Activated T-cell treated with anti-CD3 and anti-CD28 coated beads, Interleukin-2, amount 50 U/mL, for 72 hours (primary cell): ENCODE measurements around the gene ADAMTS15. TPM values are rescaled to one million over a fixed set of nuclear protein-coding genes. Genes with fewer than 3 reads are reported as not detected.

Source experiments
- ATAC-seq, 2 donors: fragments of 150-1000 bp; cut with Tn5 transposase; replicated peaks in 1 of 2; 2 replicates each; pipeline ENCODE4 v1.10.0; 2021; ENCODE audit warnings: moderate library complexity in 2 of 2, mild to moderate bottlenecking in 1 of 2
- DNase-seq, 2 donors: peaks; one replicate each; pipeline ENCODE4 v3.0.0; 2021 to 2022; ENCODE audit warnings: mixed read lengths in 1 of 2
- H3K27ac Mint-ChIP-seq: one replicate; pipeline ENCODE4 v1.8.0; 2022; ENCODE audit warnings: mild to moderate bottlenecking, moderate library complexity, mixed read lengths
- H3K27me3 Mint-ChIP-seq: one replicate; pipeline ENCODE4 v1.8.0; 2022; ENCODE audit warnings: low read depth, mixed read lengths
- H3K36me3 Mint-ChIP-seq, 2 donors: one replicate each; pipeline ENCODE4 v1.8.0; 2022; ENCODE audit warnings: mixed read lengths in 2 of 2, mild to moderate bottlenecking in 1 of 2; ENCODE audit not compliant: insufficient read depth in 2 of 2
- H3K4me1 Mint-ChIP-seq: one replicate; pipeline ENCODE4 v1.8.0; 2022; ENCODE audit warnings: low read depth, mixed read lengths
- H3K4me3 Mint-ChIP-seq, 2 donors: one replicate each; pipeline ENCODE4 v1.8.0; 2022; ENCODE audit warnings: mild to moderate bottlenecking in 2 of 2, mixed read lengths in 2 of 2, moderate library complexity in 2 of 2
- H3K9me3 Mint-ChIP-seq, 2 donors: one replicate each; pipeline ENCODE4 v1.8.0; 2022; ENCODE audit warnings: mixed read lengths in 2 of 2
- total RNA-seq, 2 donors: library from RNA; stranded (reverse); gene quantifications; one replicate each; pipeline ENCODE4 v1.2.3, GENCODE V29; 2022

Gene ADAMTS15
- total RNA-seq, 2 donors from 2014 or later = 0.05 to 0.07 TPM

DNA sequence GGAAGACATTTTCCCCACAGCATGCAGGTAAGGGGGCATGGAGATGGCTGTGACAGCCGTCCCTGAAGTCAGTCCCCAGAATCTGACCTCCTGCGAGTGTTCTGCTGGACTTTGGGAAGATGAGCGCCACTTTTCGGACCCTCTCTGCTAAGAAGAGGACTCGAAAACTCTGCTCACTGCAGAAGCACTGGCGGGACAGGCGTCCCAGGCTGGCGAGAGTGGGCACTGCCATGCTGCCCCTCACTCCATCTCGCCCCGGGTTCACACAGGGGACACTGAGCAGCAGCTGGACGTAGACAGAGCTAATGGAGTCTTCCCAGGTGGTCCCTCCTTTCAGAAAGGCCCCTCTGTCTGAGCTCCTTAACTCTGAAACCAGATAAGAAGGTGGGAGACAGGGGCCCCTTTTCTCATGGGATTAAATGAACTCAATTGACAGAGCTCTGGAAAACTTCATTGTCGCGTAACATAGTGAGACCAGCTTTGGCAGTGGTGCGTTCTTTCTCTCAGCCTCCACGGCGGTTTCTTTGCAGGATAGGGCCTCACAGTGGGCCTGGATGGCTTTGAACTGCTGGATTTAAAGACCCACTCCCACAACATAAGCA lies 24.8 kb upstream of the ADAMTS15 start:
- Mint-ChIP-seq H3K9me3 (no peaks in the 10 kb centered on the region), H3K36me3 (no peaks in the 10 kb centered on the region), H3K4me3 (no peak overlapping the region), H3K27me3 (peaks cover 43% of the 10 kb centered on the region), H3K27ac (no peak overlapping the region), H3K4me1 (peaks cover 10% of the 10 kb centered on the region)
- ATAC-seq (no peak), DNase-seq (no peak)

DNA sequence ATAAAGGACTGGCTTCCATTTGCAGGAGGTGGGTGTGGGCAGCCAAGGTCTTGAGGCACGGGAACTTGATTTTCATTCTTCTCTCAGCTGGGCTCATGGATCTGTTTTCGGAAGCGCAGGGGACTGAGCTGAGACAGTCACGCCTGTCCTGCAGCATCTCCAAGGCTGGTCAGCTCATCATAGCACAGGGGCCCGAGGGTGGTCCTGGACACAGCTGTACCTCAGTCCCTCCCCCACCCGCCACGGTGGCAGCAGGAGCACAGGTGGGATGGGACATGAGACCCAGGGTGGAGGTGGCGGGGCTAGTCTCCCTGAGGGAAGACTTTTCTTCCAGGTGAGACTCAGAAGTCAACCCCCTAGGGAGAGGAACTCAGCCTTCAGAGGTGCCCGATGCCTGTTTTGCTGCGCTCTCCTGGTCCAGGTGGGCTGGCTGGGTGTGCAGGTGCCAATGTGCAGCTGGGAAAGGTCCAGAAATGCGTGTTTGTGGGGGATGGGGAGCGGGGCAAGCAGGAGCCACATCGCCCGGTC lies 23.8 kb upstream of the ADAMTS15 start:
- Mint-ChIP-seq H3K4me3 (no peak overlapping the region), H3K9me3 (no peaks in the 10 kb centered on the region), H3K27ac (no peak overlapping the region), H3K4me1 (peaks cover 15% of the 10 kb centered on the region), H3K36me3 (no peaks in the 10 kb centered on the region), H3K27me3 (peaks cover 54% of the 10 kb centered on the region)
- ATAC-seq (no peak), DNase-seq (no peak)

DNA sequence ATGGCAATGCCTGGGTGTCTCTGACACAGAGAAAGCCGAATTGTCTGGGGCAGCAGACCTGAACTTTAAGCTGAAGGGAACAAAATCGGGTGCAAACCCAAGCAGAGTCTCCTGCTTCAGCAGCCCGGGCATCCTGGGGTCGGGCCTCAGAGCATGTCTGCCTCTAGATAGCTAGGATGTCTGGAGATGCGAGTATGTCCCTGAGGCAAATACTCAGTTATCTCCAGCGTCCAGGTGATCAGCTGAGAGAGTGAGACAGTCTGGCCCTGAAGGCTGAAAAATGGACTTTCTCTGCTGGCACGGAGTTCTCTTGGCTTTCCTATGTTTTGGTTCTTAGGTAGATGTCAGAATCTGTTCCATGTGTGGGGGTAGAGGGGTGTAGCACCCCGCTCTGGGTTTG lies 23.3 kb upstream of the ADAMTS15 start:
- Mint-ChIP-seq H3K4me1 (peaks cover 15% of the 10 kb centered on the region), H3K36me3 (no peaks in the 10 kb centered on the region), H3K4me3 (no peak overlapping the region), H3K27me3 (peaks cover 56% of the 10 kb centered on the region), H3K9me3 (no peaks in the 10 kb centered on the region), H3K27ac (no peak overlapping the region)
- ATAC-seq (no peak), DNase-seq (no peak)

DNA sequence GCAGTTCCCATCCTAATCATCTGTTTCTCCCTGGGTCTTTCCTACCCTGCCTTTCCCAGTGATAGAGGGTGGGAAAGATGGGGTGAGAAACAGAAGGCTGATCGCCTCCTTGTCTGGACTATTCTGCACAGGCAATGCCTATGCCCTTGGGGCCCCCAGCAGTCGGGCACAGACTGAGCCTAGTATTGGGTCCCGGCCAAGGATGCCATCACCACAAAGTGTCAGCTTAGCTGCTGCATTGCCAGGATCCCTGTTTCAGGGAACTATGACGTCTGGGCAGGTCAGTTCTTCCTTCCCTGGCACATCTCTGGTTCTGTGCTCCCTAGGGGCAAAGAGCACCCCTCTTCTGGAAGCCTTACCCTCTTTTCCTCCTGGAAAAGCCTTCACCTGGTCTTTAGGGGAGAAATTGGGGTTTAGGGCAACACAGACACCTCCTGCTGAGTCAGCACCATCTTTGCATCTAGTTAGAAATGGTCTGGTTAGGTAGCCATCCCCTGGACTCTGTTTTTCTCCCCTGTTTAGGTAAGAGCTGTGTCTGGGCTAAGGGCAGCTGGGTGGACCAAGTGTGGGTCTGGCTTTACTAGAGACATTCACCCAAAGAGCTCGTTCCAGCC lies 22.1 kb upstream of the ADAMTS15 start:
- H3K4me1 Mint-ChIP-seq = peaks cover 15% of the 10 kb centered on the region
- H3K27me3 Mint-ChIP-seq = peaks cover 60% of the 10 kb centered on the region
- no peak for ATAC-seq
- peak overlapping the region in 1 of 2 donors; percentile 56 for H3K4me3 Mint-ChIP-seq
- H3K36me3 Mint-ChIP-seq = no peaks in the 10 kb centered on the region
- no peak for DNase-seq
- no peaks in the 10 kb centered on the region for H3K9me3 Mint-ChIP-seq
- H3K27ac Mint-ChIP-seq = no peak overlapping the region

DNA sequence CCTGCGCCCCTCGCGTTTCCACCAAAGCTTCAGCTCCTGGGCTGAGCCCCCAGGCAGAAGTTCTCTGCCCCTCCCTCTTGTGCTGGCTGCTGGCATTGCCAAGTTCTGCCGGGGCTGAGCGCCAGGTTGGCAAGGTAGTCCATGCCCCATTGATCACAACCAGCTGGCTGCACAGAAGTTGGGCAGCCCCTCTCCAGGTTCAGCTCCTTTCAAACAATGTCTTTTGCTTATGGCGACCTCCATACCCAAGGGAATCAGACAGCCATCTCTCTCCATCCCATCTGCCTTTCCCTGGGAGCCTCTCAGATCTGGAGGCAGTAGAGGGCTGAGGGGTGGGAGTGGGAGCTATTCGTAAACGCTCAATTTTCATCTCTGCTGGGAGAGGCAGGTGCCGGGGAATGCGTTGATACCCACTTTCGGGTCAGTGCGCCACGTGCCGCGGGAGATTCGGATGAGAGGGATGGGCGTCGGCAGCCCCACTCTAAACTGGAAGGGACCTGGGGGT lies 21.6 kb upstream of the ADAMTS15 start:
- H3K4me3 Mint-ChIP-seq = peak overlapping the region; percentile 18 to 56
- H3K36me3 Mint-ChIP-seq = no peaks in the 10 kb centered on the region
- no peak overlapping the region for H3K27ac Mint-ChIP-seq
- DNase-seq (no peak), ATAC-seq (no peak)
- H3K4me1 Mint-ChIP-seq = peaks cover 15% of the 10 kb centered on the region
- H3K27me3 Mint-ChIP-seq = peaks cover 61% of the 10 kb centered on the region
- no peaks in the 10 kb centered on the region for H3K9me3 Mint-ChIP-seq

DNA sequence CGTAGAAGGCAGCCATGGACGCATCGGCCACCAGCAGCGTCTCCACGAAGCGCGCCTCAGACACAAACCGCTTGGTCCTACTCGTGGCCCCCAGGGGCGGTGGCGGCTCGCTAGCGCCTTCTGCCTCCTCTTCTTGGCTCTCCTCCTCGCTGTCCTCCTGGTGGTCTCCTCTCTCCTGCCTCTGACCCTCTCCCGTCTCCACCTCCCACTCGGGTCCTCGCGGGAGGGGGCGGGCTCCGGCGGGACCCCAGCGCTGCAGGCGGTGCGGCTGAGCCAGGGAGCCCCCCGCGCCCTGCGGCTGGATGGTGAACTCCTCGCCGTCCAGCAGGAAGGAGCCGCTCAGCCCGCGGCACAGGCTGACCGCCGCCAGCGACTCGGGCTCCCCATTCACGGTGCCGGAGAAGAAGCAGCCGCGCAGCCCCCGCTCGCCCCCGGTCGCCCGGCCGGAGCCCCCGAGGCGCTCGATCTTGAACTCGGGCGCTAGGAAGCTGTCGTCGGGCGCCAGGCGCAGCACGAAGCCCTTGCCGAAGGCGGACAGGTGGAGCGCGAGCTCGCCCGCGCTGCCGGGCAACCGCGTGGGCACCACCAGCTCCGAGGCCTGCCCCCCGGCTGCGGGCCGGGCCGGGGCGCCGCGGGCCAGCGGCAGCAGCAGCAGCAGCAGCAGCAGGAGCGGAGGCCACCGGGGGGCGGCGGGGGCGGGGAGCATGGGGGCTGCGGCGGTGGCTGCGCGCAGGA lies 20.7 kb upstream of the ADAMTS15 start:
- H3K36me3 Mint-ChIP-seq = no peaks in the 10 kb centered on the region
- no peaks in the 10 kb centered on the region for H3K9me3 Mint-ChIP-seq
- H3K4me1 Mint-ChIP-seq = peaks cover 15% of the 10 kb centered on the region
- DNase-seq (peak in 1 of 2 donors; percentile 6), ATAC-seq (peak; percentile 22 to 24)
- H3K27ac Mint-ChIP-seq = no peak overlapping the region
- H3K4me3 Mint-ChIP-seq = no peak overlapping the region
- H3K27me3 Mint-ChIP-seq = peaks cover 63% of the 10 kb centered on the region

DNA sequence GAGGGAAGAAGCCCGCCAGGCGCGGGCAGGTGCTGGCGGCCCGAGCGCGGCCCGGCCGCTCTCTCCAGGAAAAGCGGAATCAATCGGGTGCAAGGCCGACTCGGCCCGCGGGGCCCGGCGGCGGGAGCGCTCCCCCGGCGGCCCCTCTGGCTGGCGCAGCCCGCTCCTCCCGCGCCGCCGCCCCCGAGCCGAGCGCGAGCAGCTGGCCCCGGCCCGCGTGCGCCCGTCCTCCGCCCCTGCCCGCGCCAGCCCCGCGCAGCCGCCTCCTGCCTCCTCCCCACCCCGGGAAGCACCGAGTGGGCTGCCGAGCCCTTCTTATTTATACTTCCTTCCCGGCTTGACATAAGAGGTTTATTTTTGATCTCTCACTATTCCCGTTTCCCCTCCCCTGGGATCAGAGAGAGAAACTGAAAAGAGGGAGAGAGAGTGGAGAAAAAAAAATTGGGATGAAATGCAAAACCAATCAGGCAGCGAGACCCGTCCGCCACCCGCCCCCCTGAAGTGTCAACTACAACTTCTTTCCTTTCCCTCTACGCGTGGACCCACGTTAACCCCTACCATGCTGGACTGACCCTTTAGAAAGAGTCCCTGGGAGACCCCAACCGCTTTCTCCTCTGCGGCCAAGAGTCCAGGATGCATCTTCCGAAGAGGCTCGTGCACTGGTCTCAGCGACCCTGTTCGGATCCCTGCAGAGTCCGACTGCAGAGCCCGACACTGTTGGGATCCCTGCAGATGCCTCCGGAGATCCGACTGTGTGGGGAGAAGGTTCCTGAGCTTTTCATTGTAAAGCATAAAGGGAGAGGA lies 19.9 kb upstream of the ADAMTS15 start, which contains the start of gene ADAMTS8:
TSS of gene ADAMTS8 (minus strand) at position 294 of the 804 bp plus-strand sequence. CDS start 323 bp downstream, outside the sequence.
- Mint-ChIP-seq H3K36me3 (no peaks in the 10 kb centered on the region), H3K27me3 (peaks cover 62% of the 10 kb centered on the region), H3K4me1 (peaks cover 15% of the 10 kb centered on the region), H3K9me3 (no peaks in the 10 kb centered on the region), H3K27ac (no peak within 1 kb of the TSS), H3K4me3 (peak within 1 kb of the TSS; percentile 70 to 79)
- ATAC-seq = peak; percentile 34 to 38
- peak in 1 of 2 donors; percentile 5 for DNase-seq

DNA sequence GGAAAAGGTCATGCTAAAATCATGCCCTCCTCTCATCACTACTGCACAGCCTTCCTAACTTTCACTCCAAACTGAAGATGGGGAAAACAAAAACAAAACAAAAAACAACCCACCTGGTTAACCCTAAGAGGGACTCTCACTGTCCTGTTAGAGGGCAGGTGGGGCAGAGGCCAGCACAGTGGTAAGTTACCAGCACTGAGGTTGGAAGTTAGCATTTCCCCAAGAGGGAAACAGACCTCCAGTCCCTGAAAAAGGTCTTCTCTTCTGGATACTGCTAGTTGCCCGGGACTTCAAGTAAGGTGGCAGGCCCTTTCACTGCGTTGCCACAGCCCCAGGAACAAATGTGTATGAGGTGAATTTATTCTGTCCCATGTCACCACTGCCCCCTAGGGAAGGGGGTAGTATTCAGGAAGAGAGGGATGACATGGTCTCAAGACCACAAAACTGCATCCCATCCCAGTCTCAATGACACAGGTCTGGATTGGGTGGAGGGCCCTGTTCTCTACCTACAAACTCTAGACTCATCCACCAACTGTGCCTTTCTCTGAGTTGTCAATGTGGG lies 19.2 kb upstream of the ADAMTS15 start:
- Mint-ChIP-seq H3K9me3 (no peaks in the 10 kb centered on the region), H3K36me3 (no peaks in the 10 kb centered on the region), H3K27me3 (peaks cover 62% of the 10 kb centered on the region), H3K4me3 (peak overlapping the region; percentile 70 to 79), H3K27ac (no peak overlapping the region), H3K4me1 (peaks cover 15% of the 10 kb centered on the region)
- DNase-seq = no peak
- ATAC-seq = no peak

DNA sequence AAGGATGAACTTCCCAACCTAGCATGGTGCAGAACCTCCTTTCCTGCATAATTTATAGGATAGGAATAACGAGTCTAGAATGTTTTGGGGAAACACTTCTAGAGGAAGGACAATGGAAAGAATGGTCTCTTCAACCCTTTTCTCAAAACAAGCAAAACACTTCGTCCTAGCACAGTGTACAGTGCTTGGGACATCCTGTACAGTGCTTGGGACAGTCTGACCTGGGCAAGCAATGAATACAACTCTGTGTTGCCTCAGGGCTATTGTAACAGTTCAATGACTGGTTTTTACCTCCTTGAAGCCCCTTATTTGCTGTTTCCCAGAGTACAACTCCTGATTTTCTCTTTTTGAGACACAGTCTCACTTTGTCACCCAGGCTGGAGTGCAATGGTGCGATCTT lies 18.5 kb upstream of the ADAMTS15 start:
- Mint-ChIP-seq H3K27me3 (peaks cover 60% of the 10 kb centered on the region), H3K4me1 (peaks cover 15% of the 10 kb centered on the region)

DNA sequence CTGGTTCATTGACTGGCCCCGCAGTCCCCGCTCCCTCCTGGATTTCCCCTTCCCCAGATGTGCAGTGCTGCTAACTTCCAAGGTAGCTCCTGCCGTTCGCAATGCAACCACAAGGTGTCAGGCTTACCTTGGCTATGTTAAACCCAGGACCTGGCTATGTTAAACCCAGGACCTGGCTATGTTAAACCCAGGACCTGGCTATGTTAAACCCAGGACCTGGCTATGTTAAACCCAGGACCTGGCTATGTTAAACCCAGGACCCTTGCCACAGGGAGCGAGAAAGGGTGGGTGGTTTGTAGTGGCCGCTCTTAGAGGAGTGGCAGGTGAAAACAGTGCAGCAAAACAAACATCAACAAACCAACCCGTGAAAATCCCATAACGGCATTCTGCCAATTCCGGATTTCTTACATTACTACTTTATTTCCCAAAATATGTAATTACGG lies 17.1 kb upstream of the ADAMTS15 start:
- Mint-ChIP-seq H3K9me3 (no peaks in the 10 kb centered on the region), H3K27ac (no peak overlapping the region), H3K4me3 (no peak overlapping the region), H3K36me3 (no peaks in the 10 kb centered on the region), H3K27me3 (peaks cover 49% of the 10 kb centered on the region), H3K4me1 (peaks cover 15% of the 10 kb centered on the region)
- peak; percentile 74 to 76 for DNase-seq
- ATAC-seq = peak; percentile 56 to 63

More for the DNA sequence above, 18.5 kb upstream of the ADAMTS15 start:
- no peak for ATAC-seq
- DNase-seq = no peak
- Mint-ChIP-seq H3K27ac (no peak overlapping the region), H3K36me3 (no peaks in the 10 kb centered on the region), H3K9me3 (no peaks in the 10 kb centered on the region), H3K4me3 (no peak overlapping the region)

DNA sequence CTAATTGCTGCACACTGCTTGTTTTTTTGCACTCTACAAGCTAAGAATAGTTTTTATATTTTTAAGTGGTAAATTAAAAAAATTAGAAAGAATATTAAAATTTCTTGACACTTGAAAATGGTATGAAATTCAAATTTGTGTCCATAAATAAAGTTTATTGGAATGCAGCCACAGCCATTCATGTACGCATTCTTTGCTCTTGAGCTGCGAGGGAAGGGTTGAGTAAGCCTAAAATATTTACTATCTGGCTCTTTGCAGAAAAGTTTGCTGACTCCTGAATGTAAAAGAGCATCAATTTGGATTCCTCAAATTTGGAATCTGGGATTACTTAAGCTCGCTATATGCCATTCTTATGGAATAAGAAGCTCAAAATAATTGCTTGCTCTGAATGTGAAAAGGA lies 16.6 kb upstream of the ADAMTS15 start:
- peaks cover 14% of the 10 kb centered on the region for H3K4me1 Mint-ChIP-seq
- no peaks in the 10 kb centered on the region for H3K9me3 Mint-ChIP-seq
- ATAC-seq = no peak
- no peaks in the 10 kb centered on the region for H3K36me3 Mint-ChIP-seq
- H3K27me3 Mint-ChIP-seq = peaks cover 49% of the 10 kb centered on the region
- no peak for DNase-seq
- no peak overlapping the region for H3K4me3 Mint-ChIP-seq
- no peak overlapping the region for H3K27ac Mint-ChIP-seq

DNA sequence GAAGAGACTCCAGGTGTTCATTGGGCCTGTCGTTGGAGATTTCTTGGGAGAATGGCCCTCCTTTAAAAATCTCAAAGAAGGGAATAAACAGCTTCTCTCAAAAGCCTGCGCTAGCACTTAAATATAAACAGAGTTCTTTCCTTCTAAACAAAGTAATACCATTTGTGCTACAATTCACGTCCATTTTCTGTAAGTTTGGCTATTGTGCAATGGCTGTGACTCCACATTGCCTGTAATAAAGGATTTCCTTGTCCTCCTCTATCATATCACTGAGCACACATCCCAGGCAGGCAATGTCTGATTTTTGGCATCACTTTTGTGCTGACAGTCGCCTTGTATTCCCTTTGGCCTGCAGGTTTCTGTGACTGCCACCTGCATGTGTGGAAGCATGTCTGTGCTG lies 15.1 kb upstream of the ADAMTS15 start:
- DNase-seq (no peak), ATAC-seq (no peak)
- peaks cover 7% of the 10 kb centered on the region for H3K4me1 Mint-ChIP-seq
- no peak overlapping the region for H3K27ac Mint-ChIP-seq
- no peaks in the 10 kb centered on the region for H3K36me3 Mint-ChIP-seq
- peaks cover 48% of the 10 kb centered on the region for H3K27me3 Mint-ChIP-seq
- no peak overlapping the region for H3K4me3 Mint-ChIP-seq
- no peaks in the 10 kb centered on the region for H3K9me3 Mint-ChIP-seq
